Cardiac septum (tissue), 1 donor: ENCODE results near the gene CBR1. TPM values are rescaled to one million over a fixed set of nuclear protein-coding genes. Genes with fewer than 3 reads are reported as not detected.
"Not testable (repeated sequence)": the region's sequence is repeated elsewhere in the genome, so short reads cannot be mapped to it uniquely, and the experiment has no call there.

Experiments used
- DNase-seq: peaks from one replicate; pipeline ENCODE4 v3.0.0-alpha.2; 2020; ENCODE audit warnings: low spot score
- intact Hi-C: fragments of 100-400 bp; cut with DNase I; formaldehyde crosslinking; loops from one replicate; pipeline ENCODE4 v1.14.0; 2022
- total RNA-seq: library from RNA; stranded (reverse); fragmentation: NEBNext Ultra II Directional; extraction: Animal tissue kit (Norgen Biotek cat#: 25700); gene quantifications from one replicate; pipeline ENCODE4 v1.2.1, GENCODE V29; 2021
- donor health status: DM: no; HTN: no; CAD: no.

CBR1 gene
- total RNA-seq, 1 donor from 2014 or later = 24.1 TPM

DNA sequence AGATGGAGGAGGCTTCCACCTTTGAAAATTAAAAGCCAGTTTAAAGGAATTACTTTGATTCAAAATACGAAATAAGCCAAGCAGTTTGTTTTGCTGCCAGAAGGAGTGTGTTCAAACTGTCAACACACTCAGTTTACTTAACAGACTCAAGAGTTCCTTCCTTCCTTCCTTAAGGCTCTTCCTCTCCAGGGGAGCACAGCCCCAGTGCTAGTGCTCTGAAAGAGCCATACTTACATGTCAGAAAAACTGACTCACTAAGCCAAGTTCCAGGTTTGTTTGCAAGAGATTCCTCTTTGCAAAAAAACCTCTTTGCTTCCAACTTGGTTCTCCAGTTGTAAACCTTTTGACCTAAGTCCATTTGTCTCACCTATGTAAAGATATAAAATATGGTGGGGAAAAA, 23.8 kb upstream of the CBR1 start:
- intact Hi-C loops = no loop called here
- no peak for DNase-seq

DNA sequence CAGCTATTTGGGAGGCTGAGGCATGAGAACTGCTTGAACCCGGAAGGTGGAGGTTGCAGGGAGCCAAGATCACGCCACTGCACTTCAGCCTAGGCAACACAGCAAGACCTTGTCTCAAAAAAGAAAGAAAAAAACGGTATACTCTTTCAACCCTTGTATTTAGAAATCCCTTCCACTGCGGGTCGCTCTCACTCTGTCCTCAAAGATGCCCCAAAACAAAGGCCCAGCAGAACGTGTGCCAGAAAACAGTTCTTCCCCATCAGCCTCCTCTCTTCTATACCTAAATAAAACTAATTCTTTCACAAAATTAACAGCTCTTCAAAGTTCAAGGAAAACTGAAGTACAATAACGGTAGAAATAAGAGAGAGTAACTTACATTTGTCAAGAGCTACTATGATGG, 22.7 kb upstream of the CBR1 start:
- DNase-seq = no peak
- intact Hi-C loops = no loop called here

DNA sequence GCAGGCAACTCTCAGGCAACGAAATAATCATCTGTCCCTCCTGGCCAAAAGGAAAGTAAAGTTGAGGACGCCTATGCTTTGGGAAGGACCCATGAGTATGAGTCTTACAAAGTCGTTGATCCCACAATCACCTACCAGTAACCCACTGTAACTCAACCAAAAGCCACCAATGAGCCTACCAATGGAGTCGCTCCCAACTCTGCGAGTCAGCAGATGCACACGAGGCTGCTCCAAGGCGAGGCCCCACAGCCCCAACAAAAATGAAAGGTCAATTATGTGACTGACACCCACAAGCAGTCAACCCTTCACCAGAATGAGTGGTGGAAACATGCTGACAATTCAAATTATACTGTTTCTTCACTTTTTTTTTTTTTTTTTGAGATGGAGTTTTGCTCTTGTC, 21.5 kb upstream of the CBR1 start:
- DNase-seq = no peak
- intact Hi-C loops = no loop called here

DNA sequence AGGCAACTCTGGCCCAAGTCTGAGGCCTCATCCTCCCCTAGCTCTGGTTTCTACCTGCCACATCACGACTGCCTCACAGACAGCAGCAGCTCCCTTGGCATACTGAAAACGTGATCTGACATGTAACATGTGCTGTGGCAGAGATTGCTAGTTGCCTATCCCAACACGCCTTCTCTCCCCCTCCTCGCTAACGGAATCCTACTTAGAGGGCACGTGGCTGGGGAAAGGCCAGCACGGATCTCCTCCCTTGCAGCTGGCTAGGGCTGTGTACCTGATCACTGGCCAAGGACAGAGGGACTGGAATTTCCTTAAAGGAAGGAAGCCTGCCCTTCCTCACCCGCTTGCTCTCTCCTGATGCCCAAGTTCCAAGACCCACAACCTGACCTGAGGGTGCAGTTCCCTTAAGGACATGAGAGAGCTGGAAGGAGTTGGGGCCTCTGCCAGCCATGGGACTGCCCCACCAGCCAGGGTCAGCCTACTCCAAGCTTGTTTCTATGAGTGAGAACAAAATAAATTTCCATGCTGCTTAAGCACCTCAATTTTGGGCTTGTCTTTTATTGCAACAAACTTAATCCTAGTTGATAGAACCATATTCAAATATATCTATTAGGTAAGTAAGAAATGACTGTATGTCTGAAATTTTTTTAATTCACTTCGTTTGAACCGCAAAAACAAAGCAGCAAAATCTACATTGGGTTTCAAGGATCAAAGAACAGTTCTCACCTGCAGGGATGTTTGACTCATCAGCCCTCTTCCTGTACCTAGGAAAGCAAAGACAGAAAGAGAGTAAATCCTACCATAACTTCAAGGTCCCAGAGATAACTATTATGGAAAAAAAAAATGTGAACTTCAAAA, 16.7 kb upstream of the CBR1 start:
- intact Hi-C loops = no loop called here
- no peak for DNase-seq

DNA sequence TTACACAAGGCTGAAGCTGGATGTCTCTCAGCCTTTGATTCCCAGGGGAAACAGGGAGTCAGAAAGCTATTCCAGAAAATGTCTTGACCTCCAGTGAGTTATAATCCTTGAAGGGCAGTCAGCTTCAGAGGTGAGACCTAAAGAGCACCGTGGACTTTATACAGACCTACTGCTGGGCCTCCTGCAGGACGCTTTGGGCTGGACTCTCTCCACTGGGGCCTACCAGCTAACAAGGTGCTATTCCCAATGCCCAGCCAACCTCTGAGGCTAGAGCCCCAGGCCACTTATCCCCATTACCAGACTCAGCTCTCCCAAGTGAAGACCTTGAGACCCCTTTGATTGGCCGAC, 16.1 kb upstream of the CBR1 start:
- intact Hi-C loops = no loop called here

DNA sequence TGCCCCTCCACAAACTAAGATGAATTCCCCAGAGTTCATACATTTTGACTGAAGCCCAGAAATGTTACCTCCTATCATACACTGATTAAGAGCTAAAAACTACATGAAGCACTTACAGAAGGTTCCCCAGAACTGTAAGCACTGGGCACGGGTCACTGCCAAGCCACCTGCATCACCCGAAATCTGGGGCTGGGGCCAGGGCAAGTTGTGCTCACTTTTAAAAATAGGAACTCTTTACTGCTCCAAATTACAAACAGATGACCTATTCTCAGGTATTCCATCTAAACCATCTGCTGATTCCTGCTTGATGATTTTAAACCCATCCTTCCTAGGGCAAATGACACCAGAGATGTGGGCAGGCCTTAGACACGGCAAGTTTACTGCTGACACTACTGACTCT, 14.3 kb upstream of the CBR1 start:
- intact Hi-C loops = no loop called here
- DNase-seq = no peak

More for the DNA sequence above, 16.1 kb upstream of the CBR1 start:
- no peak for DNase-seq

DNA sequence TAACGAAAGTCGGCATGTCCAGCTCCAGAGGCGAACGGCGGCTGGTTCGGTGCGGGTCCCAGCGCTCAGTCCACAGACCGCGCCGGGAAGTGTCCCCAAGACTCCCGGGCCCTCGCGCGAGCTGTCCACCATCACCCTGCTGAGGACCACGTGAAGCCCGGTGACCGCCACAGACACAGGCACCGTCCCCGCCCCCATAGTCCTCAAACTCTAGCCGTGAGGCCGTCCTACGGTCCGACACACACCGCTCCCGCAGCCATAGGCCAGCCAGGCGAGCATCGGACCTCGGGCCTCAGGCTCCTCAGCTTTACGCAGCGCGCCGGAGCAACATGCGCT, 10.0 kb upstream of the CBR1 start:
- intact Hi-C loops = loop anchor here (5.0 kb wide), 1 partner anchor 53 kb away; no protein-coding TSS in a partner anchor
- peak; percentile 77 for DNase-seq

DNA sequence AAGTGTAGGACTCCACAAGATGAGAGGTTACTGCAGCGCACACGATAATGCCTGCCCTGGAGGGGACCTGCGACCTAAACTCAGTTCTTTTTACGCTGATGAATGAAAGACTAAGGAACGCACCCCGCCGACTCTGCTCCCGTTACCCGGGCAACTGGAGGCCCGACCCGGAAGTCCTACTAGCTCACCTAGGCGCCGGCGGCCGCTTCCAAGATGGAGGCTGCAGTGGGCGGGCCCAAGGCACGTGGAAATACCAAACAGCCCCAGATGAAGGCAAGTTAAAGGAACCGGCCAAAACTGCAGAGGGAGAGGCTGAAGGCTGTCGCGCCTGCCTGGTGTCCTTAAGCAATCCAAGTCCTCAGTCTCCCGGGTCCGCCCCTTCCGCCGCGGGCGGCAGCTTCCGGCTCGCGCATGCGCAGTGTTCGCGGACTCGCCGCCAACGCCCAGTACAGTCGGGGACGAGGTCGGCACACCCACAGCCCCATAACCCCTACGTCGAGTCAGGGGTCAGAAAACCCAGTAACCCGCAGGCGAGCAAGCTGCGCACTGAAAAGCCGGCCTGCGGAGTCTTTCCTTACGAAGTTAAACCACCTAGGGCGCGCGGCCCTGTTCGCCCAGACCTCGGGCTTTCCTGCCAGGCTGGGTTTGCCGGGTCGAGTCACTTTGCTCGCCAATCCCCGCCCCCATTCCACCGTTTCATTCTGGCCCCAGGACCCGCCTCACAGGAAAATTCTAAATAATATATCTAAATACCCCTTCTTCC, 9.5 kb upstream of the CBR1 start, which contains the start of gene SETD4:
Gene SETD4, minus strand, starts transcription at position 368 of the 763 bp plus-strand sequence. CDS start 1,638 bp downstream, outside the sequence.
- DNase-seq = peak; percentile 97
- intact Hi-C loops = loop anchor here (5.0 kb wide), 1 partner anchor 52 kb away; no protein-coding TSS in a partner anchor

DNA sequence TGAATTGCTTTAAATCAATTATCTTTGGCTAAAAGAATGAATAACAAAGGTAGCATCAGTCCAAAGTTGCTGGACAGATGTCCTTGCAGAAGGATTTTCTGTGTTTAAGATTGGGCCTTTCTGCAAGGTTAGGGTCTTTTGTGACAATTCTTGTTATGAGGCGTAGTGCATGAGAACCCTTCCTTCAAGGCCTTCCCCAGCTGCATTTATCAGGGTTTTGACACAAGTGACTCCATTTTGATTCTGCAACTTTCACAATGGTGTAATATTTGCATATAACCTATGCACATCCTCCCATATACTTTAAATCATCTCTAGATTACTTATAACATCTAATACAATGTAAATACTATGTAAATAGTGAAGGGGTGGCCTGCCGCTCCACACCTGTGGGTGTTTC, 8.4 kb upstream of the CBR1 start:
- intact Hi-C loops = loop anchor here (5.0 kb wide), 1 partner anchor 51 kb away; no protein-coding TSS in a partner anchor

DNA sequence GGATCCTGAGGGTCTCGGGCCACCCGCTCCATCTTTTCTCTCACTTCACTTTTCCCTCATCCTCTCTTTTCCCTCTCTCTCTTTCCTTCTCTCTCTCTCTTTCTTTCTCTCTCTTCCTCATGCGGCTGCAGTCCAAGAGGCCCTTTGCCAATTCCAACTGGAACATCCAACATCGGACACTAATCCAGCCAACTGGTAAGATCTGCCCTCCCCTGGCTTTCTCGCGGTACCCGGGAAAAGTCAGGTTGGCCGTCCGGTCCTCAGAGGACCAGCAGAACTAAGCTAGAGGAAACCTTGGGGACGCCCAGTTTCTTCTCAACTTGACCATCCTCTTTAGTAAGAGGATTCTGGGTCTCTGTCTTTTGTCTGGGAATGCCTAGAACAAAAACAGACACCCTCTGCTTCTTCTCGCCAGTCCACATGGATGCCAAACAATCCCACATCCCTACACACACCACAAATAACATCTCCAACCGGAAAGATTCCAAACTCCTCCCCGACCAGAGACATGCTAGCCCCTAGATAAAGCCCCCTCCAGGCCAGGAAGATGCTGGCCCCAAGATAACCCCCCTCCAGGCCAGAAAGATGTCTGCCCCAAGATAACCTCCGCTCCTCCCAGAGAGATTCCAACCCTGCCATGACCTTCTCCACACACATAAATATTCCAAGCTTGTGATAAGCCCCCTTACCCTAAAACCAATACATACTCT, 6.3 kb upstream of the CBR1 start:
- no peak for DNase-seq
- intact Hi-C loops = loop anchor here (5.0 kb wide), 1 partner anchor 49 kb away; no protein-coding TSS in a partner anchor

More for the DNA sequence above, 8.4 kb upstream of the CBR1 start:
- DNase-seq = no peak

DNA sequence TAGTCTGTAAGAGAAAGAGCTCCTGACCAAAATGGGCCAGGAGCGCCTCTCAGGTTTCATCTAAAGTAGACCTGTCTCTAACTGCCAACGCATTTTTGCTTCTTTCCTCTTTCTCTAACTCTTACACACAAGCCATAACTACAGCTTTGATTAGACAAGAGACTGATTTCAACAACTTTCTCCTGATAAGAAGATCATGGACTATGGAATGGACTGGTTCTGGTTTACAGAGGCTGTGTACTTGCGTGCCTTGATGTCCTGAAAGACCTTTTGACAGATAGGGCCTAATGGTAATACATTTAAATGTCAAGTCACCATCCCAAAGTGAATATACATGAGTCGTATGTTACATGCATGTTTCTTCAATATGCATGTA, 5.8 kb upstream of the CBR1 start:
- no peak for DNase-seq
- intact Hi-C loops = loop anchor here (5.0 kb wide), 1 partner anchor 48 kb away; no protein-coding TSS in a partner anchor

DNA sequence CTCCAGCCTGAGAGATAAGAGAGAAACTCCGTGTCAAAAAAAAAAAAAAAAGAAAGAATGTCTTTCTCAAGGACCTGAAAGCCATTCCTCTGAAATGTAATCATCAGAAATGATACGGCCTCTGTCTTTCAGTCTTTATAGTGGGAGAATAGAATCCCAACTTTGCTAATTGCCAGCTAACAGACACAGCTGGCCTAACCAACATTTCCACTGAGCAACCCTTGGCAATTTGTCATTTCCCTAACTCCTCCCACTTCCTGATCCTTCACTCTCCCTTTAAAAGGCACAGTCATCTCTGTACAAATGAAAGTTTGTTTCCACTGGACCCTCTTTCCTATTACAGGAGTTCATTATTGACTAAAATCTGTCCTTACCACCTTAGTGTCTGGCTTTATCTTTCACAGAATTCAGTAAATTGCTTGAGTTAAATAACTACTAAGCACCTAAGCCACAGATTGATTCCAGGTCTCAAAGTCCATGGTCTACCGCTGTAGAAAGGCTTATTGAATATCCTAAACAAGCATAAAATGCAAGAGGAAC, 4.3 kb upstream of the CBR1 start:
- intact Hi-C loops = loop anchor here (5.0 kb wide), 1 partner anchor 257 kb away; the partner anchor contains the start of gene MORC3
- no peak for DNase-seq

DNA sequence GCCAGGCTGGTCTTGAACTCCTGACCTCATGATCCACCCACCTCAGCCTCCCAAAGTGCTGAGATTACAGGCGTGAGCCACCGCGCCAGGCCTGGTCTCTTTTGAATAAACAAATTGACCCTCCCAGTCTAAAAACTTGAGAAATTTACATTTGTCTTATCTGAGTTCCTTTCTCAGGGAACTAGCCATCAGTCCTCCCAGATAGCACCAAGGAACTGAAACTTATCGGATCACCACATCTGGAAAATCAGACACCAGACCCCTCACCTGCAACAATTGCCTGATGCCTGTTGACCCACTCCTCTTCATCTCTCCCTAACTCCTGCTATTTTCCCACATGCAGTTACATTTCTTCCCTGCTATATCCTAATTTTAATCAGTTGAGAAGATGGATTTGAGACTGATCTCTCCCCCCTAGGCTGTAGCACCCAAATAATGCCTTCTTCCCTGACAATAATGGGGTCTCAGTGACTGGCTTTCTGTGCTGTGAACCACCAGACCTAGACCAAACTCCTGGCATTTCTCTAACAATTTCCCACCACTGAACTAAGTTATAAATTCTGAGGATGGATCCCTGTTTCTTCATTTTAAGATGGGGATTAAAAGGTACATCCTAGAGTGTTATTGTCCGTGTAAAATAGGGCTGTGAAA, 951 bp upstream of the CBR1 start:
- intact Hi-C loops = loop anchor here (5.0 kb wide), 1 partner anchor 253 kb away; the partner anchor contains the start of gene MORC3
- no peak for DNase-seq

DNA sequence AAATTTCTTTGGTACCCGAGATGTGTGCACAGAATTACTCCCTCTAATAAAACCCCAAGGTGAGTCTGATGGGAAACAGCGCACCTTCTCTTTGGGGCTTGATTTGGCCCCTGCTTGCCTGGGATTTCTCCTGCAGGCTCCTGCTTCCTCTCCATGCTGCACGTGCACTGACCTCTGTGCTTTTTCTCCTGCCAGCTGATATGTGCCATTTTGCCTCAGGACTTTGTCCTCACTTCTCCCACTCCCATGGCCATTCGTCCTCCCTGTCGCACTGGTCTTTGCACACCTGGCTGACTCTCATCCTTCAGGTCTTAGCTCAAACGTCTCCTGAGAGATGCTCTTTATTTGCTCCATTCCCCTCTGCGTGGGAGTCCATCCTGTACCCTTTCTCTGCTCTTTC, 1.2 kb downstream of the CBR1 start:
- DNase-seq = no peak
- intact Hi-C loops = no loop called here

DNA sequence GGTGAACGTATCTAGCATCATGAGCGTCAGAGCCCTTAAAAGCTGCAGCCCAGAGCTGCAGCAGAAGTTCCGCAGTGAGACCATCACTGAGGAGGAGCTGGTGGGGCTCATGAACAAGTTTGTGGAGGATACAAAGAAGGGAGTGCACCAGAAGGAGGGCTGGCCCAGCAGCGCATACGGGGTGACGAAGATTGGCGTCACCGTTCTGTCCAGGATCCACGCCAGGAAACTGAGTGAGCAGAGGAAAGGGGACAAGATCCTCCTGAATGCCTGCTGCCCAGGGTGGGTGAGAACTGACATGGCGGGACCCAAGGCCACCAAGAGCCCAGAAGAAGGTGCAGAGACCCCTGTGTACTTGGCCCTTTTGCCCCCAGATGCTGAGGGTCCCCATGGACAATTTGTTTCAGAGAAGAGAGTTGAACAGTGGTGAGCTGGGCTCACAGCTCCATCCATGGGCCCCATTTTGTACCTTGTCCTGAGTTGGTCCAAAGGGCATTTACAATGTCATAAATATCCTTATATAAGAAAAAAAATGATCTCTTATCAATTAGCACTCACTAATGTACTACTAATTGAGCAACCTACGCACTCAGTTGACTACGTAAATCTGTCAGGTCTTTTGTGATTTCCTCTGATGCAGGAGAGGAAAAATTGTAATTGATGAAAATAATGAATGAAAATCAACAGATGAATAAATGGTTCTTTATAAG, 2.8 kb downstream of the CBR1 start:
- intact Hi-C loops = no loop called here
- DNase-seq = no peak

DNA sequence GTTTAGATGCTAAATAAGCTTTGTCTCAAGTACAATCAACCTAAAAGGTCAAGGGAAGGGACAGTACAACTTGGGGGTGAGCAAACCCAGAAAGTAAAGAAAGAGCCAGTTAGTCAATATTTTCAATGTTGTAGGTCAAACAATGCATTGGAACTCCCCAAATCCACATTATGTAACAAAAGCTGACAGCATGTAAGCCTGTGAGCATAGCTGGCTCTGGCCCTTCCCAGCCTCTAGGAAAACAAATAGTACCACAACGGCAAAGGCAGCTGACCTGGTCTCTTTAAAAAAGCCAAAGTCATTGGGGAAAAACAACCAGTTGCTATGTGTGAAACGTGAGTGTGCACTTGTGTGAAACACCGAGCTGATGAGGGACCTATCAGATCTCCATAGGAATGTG, 3.4 kb downstream of the CBR1 start:
- intact Hi-C loops = no loop called here
- no peak for DNase-seq

DNA sequence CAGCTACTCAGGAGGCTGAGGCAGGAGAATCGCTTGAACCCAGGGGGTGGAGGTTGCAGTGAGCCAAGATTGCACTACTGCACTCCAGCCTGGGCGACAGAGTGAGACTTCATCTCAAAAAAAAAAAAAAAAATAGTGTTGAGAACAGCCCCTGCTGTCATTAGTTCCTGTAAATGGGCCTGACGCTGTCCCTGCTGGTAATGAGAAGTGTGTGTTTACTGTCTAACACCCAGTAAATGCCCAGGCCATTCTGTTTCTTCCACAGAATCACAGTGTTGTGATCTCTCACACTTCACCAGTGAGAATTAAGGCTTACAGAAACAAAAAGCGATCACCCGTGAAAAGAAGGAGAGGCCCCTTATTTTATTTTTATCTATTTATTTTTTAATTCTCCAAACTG, 4.1 kb downstream of the CBR1 start:
- DNase-seq, intact Hi-C loops: not testable (repeated sequence)

DNA sequence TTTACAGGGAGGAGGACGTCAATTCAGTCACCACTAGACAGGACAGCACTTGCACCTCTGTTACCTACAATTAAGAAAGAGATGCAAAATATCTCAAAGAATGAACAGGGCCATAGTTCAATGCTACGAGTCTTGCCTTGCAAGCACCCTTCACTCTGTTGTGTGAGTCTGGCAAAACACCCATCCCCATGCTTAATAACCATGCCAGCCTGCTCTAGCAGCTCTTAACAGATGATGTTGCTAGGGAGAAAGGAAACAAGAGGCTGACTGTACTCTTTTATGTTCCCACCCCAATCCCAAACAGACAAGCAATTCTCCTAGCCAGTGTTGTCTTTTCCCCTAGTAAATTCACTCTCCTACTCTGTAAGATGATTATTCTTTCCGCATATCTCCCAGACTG, 5.3 kb downstream of the CBR1 start:
- intact Hi-C loops = no loop called here
- DNase-seq = no peak

DNA sequence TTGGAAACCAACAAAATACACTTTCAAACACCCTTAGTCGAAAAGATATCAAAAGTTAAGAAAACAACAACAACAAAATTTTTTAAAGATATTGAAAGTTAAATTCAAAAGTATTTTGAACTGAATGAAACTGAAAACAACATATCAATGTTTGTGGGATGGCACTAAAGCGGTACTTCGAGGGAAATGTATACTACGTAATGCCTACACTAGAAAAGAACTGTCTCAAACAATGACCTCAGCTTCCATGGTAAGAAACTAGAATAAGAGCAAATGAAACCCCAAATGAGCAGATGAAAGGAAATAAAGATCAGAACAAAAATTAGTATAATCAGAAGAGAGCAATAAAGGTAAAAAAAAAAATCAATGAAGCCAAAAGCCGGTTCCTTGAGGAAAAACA, 6.1 kb downstream of the CBR1 start:
- DNase-seq = no peak
- intact Hi-C loops = no loop called here
